ENCODE measurements around the gene PRR13.

PRR13 gene

GRCh38 chr12:53459097-53459496 lies 17.6 kb downstream of the PRR13 start:
- DNase-seq (ENCODE audit: extremely low read depth, low read depth): no peak
- TF ChIP-seq CTCF (IDR thresholded peaks at IDR 0.05; ENCODE audit: low read depth, low read length, missing control alignments): no peak

GRCh38 chr12:53461059-53461458 lies 19.5 kb downstream of the PRR13 start:
- TF ChIP-seq CTCF (IDR thresholded peaks at IDR 0.05; ENCODE audit: low read depth, low read length, missing control alignments): no peak
- no peak overlapping the region for H3K4me3 ChIP-seq (replicated peaks; ENCODE audit: low read depth, low read length)
- DNase-seq (ENCODE audit: extremely low read depth, low read depth): no peak

More at GRCh38 chr12:53459097-53459496, 17.6 kb downstream of the PRR13 start:
- no peak overlapping the region for H3K4me3 ChIP-seq (replicated peaks; ENCODE audit: low read depth, low read length)

GRCh38 chr12:53461591-53461990 lies 20.1 kb downstream of the PRR13 start:
- no peak overlapping the region for H3K4me3 ChIP-seq (replicated peaks; ENCODE audit: low read depth, low read length)
- no peak for DNase-seq (ENCODE audit: extremely low read depth, low read depth)
- no peak for TF ChIP-seq CTCF (IDR thresholded peaks at IDR 0.05; ENCODE audit: low read depth, low read length, missing control alignments)

GRCh38 chr12:53462935-53463334 lies 21.4 kb downstream of the PRR13 start:
- no peak for TF ChIP-seq CTCF (IDR thresholded peaks at IDR 0.05; ENCODE audit: low read depth, low read length, missing control alignments)
- H3K4me3 ChIP-seq (replicated peaks; ENCODE audit: low read depth, low read length): no peak overlapping the region
- no peak for DNase-seq (ENCODE audit: extremely low read depth, low read depth)

- TF ChIP-seq CTCF (IDR thresholded peaks at IDR 0.05; ENCODE audit: low read depth, low read length, missing control alignments): no peak
- no peak for DNase-seq (ENCODE audit: extremely low read depth, low read depth)
- H3K4me3 ChIP-seq (replicated peaks; ENCODE audit: low read depth, low read length): no peak overlapping the region
Observed at GRCh38 chr12:53463802-53464560, 22.4 kb downstream of the PRR13 start.

- no peak for DNase-seq (ENCODE audit: extremely low read depth, low read depth)
- TF ChIP-seq CTCF (IDR thresholded peaks at IDR 0.05; ENCODE audit: low read depth, low read length, missing control alignments): no peak
- no peak overlapping the region for H3K4me3 ChIP-seq (replicated peaks; ENCODE audit: low read depth, low read length)
Observed at GRCh38 chr12:53464685-53465418, 23.3 kb downstream of the PRR13 start.

Data from HFF-Myc (cell line).